ENCODE measurements around the gene PSMB4.
A peak's percentile ranks its signal among the peaks of the same experiment; 100 is the strongest.

PSMB4 gene

GRCh38 chr1:151443846-151444782 is 44.7 kb downstream of the PSMB4 start:
- DNase-seq, result peak; percentile 51

GRCh38 chr1:151444783-151445177 is 45.4 kb downstream of the PSMB4 start:
- no peak for DNase-seq

GRCh38 chr1:151447696-151448095 is 48.3 kb downstream of the PSMB4 start:
- DNase-seq, result no peak
